Stimulated activated CD4-positive, alpha-beta T cell treated with anti-CD3 and anti-CD28 coated beads, Interleukin-1b, Interleukin-23, amount 100 ng/mL, for 24 hours (primary cell): ENCODE measurements around the gene SHISA7.

Source experiments
- DNase-seq, 4 experiments: peaks; one replicate each; pipeline ENCODE4 v3.0.0-alpha.2; 2020; ENCODE audit warnings: low read depth in 4 of 4, low spot score in 1 of 4

SHISA7 gene

DNA sequence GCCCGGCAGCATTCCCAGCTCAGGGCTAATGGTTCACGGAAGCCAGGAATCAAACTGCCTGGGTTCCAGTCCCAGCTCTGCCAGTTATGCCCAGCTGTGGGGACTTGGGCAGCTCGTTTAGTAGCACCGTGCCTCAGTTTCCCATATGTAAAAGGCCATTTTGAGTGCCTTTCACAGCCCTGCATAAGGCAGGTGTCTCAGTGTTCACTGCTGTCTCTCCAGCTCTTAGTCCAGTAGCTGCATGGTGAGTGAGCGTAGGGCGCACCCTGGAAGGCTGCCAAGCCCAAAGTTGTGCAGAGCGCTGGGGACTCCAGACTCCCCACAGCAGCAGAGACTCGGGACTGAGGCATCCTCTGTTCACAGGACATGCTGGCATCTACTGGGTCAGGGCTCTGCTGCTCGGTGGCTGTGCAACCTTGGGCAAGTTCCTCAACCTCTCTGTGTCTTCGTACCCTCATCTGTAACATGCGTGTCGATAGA is 51.9 kb downstream of the SHISA7 start:
- DNase-seq: no peak

DNA sequence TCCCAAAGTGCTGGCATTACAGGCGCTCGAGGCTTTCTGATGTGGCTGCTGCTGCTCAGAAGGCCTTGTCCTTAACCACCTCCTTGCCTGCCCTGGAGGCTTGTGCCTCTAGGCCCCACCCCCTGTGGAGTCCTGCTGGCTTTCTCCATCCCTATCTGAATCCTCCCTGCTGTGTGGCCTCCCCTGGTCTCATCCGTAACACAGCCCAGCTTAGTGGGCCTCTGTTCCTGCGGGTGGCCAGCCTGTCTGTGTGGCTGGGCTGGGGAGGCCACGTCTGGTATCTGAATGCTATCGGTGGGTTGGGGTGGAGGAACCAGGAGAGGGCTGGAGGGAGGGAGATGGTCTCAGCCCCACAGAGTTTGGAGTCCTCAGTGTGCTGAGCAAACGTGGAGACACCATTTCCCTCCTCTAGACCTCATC is 52.6 kb downstream of the SHISA7 start:
- DNase-seq: no peak

DNA sequence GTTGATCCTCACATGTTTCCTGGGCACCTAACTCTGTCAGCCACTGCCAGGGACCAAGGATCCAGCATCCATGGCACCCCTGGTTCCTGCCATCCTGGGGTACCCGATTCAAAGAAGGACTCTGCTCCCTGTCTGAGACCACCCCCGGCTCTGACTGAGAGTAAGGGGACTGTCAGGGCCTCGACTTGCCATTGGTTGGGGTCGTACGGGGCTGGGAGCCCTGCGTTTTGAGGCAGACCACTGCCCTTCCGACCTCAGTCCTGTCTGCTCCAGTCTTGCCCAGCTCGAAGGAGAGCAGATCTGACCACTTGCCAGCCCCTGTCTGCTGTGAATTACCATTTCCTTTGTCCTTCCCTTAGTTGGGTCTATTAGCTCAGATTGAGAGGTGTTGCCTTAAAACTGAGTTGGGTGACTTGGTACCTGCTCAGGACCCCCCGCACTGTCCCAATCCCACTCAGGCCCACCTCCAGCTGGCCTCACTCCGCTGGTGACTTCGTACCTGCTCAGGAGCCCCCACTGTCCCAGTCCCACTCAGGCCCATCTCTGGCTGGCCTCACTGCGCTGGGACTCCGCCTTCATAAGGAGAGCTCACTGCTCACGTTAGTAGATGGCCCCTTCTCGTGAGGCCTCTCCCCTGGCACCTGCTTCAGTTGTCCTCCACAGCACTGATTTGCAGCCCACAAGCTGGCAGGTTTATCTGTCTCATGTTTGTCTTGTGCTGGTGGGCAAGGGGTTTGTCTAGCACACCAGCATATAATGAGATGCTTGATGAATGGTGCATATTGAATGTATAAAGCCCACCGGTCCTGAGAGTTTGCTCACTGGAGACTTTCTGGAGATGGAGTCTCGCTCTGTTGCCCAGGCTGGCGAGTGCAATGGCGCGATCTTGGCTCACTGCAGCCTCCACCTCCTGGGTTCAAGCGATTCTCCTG is 53.4 kb downstream of the SHISA7 start:
- DNase-seq: no peak

GRCh38 chr19:55387736-55388497 is 55.2 kb downstream of the SHISA7 start:
- DNase-seq: no peak

DNA sequence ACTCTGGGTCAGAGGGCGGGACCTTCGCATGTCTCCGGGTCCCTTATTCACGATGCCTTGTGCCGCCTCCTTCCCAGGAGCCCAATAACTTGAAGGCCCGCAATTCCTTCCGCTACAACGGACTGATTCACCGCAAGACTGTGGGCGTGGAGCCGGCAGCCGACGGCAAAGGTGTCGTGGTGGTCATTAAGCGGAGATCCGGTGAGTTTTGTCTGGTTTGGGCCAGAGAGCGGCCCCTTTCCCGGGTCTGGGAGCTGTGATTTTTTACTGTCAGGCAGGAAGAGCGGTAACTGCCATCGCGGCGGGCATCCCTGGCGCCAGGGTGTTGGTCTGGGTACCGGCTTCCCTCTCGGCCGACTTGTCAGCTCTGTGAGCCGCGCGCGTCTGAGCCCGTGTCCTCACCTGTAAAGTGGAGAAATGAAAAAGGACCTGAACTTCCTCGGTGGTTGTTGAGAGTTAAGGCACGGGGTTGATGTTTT is 56.6 kb downstream of the SHISA7 start:
- DNase-seq: no peak

GRCh38 chr19:55385724-55386492 is 57.2 kb downstream of the SHISA7 start, which contains the start of gene RPL28:
RPL28 (plus strand) TSS chr19:55385932; CDS start chr19:55386358, 426 bp downstream.
- peak; percentile 94 to 97 (median 95) for DNase-seq

- DNase-seq: peak; percentile 85 to 95 (median 92)
Observed at GRCh38 chr19:55384920-55385723, 58.0 kb downstream of the SHISA7 start.

DNA sequence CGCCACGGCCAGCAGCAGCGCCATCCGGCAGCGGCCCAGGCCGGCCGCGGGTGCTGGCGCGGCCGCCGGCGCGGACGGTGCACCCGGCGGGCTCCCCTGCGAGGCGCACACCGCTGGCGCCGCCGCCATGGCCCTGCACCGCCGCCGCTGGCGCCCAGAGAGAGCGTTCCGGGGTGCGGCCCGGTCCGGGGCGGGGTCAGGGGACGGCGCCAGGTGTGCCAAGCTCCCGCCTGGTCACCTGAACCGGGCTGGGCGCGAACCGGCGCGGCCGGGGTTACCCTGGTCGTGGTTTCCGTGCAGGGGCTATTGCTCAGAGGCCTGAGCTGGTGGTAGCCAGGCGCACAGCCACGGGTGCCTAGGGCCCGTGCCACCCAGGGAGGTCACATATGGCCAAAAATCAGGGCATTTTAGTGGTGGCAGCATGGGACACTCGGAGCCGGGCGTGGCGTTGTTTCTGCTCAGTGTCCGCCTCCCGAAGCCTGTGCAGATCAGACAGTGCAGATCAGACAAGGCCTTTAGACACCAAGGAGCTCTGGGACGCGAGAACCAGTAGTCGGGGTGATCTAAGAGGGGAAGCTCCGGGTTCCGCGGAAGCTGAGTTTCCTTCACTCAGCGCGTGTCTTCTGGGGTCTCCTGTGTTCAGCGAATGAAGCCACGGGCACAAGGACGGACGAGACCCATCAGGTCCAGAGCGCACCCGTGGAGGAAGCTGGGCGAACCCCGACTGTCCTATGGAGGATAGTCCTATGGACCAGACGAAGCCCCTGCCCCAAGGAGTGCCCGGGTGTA is 58.8 kb downstream of the SHISA7 start, which contains the start of gene TMEM238:
Gene TMEM238 (minus strand): TSS at position 162 of the 789 bp plus-strand sequence. CDS start 33 bp downstream, at position 129.
- DNase-seq: no peak

DNA sequence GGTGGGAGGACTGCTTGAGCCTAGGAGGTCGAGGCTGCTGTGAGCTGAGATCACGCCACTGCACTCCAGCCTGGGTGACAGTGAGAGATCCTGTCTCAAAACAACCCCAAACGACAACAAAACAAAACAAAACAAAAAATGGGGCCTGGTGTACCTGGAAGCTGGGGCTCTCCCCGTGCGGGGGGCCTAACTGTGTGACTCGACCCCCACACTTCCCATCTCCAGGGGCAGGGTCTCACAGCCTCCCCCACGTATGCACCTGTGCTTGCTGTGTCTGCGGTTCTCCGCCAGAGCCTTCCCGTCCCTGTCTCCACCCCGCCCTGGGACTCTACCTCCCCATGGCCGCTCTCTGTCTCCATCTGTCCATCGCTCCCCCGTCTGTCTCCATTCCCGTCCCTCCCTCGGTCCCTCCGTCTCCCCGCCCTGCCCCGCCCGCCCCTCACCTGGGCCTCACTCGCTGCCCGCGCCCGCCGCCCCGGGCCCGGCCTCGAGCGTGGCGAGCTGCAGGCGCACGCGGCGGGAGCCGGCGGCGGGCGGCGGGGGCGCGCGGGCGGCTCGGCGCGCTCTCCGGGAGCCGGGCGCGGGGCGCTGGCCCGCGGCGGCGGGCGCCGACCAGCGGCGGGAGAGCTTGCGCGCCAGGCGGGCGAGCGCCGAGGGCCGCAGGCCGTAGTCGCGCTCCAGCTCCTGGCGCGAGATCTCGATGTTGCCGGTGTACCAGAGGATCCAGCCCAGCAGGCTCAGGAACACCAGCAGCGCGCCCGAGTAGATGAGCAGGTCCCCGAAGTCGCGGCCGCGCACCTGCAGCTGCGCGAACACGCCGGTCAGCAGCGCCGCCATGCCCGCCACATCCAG is 59.6 kb downstream of the SHISA7 start:
- DNase-seq: peak in 1 of 4 experiments; percentile 42

- DNase-seq: no peak
Observed at GRCh38 chr19:55382522-55383054, 60.5 kb downstream of the SHISA7 start.

- DNase-seq: no peak
Observed at GRCh38 chr19:55382013-55382412, 61.1 kb downstream of the SHISA7 start.

DNA sequence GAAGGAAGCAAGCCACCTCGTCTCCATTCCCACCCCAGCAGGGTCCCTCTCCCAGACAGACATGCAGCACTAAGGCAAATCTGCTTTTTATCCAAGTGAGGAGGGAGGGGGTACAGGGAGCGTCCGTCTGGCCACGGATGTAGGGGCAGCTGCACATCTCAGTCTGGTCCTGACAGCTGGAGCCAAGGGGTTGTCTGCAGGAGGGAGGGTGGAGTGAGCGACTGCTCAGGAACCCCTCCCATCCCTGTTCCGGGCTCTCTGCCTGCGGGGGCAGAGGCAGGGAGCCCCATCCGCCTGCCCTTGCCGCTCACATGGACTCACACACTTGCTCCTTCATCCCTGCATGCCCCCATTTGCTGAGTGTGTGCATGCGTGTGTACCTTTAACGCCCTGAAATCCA is 63.9 kb downstream of the SHISA7 start:
- no peak for DNase-seq
